Measurements from ENCODE around the gene CABP4. TPM values are rescaled to one million over a fixed set of nuclear protein-coding genes. Genes with fewer than 3 reads are reported as not detected.

The CABP4 gene
- total RNA-seq, 2 donors from 2014 or later: 5.3 to 5.7 TPM

DNA sequence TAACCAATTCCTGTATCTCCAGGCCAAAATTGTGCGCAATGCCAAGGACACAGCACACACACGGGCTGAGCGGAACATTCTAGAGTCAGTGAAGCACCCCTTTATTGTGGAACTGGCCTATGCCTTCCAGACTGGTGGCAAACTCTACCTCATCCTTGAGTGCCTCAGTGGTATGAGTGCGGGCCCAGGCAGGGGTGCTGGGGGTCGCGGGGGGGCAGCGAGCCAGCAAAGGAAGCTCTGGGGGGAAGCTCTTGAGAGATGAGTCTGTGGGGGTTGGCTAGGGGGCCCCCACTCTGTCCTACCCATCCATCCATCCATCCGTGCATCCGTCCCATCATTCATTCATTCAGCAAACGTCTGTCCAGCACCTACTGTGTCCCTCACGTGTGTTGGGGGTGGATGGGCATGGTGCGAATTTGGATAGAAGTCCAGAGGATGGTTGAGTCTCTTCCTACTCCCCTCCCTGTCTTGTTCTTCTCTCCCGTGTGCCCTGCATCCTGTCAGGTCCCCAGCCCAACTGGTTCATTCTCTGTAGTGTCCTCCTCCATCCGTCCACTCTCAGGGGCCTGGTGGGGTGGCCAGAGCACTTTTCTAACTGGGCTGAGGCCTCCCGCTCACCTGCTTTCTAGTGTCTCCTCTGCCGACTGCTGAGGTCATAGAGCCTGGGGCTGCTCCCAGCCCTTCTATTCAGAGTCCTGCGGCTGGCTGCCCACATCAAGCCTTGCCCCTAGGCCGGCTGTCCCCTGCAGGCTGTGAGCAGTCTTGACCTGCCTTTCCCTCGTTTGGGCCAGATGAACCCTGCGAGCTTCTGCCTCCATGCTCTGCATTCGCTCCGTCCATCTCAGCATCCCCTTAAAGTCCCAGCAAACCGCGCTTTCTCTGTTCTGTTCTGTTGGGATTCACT lies 23.6 kb upstream of the CABP4 start:
- Histone ChIP-seq H3K27me3 (replicated peaks; ENCODE audit: insufficient read depth) (no peaks in the 10 kb centered on the region), H3K9me3 (no peaks in the 10 kb centered on the region), H3K27ac (no peak overlapping the region), H3K4me3 (no peak overlapping the region), H3K36me3 (peaks cover 37% of the 10 kb centered on the region), H3K4me1 (ENCODE audit: control insufficient read depth in 1 of 2, low read depth in 2 of 2) (peaks cover 8 to 30% of the 10 kb centered on the region in 2 donors)
- ATAC-seq (ENCODE audit: insufficient number of reproducible peaks, low FRiP score, low read depth): no peak
- no peak for DNase-seq (ENCODE audit: low spot score)
- TF ChIP-seq, protein P1, sequence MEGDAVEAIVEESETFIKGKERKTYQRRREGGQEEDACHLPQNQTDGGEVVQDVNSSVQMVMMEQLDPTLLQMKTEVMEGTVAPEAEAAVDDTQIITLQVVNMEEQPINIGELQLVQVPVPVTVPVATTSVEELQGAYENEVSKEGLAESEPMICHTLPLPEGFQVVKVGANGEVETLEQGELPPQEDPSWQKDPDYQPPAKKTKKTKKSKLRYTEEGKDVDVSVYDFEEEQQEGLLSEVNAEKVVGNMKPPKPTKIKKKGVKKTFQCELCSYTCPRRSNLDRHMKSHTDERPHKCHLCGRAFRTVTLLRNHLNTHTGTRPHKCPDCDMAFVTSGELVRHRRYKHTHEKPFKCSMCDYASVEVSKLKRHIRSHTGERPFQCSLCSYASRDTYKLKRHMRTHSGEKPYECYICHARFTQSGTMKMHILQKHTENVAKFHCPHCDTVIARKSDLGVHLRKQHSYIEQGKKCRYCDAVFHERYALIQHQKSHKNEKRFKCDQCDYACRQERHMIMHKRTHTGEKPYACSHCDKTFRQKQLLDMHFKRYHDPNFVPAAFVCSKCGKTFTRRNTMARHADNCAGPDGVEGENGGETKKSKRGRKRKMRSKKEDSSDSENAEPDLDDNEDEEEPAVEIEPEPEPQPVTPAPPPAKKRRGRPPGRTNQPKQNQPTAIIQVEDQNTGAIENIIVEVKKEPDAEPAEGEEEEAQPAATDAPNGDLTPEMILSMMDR (IDR thresholded peaks at IDR 0.05): no peak

DNA sequence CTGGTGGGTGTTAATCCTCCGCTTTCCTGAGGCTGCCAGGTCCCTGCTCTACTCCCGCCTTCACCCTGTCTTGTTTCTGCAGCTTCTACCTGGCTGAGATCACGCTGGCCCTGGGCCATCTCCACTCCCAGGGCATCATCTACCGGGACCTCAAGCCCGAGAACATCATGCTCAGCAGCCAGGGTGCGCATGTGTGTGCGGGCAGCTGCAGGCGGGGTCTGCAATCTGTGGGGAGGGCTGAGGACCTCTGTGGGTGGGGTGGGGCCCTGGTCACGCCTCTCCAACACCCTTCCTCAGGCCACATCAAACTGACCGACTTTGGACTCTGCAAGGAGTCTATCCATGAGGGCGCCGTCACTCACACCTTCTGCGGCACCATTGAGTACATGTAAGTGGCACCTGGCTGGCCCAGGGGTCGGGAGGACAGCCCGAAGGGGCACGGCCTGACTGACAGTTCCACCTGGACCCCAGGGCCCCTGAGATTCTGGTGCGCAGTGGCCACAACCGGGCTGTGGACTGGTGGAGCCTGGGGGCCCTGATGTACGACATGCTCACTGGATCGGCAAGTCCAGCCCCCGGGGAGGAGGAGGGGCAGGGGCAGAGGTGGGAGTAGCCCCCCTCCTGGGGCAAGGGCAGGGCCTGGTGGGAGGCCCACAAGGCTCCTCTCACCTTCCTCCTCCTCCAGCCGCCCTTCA lies 22.4 kb upstream of the CABP4 start:
- Histone ChIP-seq H3K9me3 (no peaks in the 10 kb centered on the region), H3K36me3 (peaks cover 37% of the 10 kb centered on the region), H3K4me1 (ENCODE audit: control insufficient read depth in 1 of 2, low read depth in 2 of 2) (peaks cover 8 to 27% of the 10 kb centered on the region in 2 donors), H3K27ac (no peak overlapping the region), H3K4me3 (no peak overlapping the region), H3K27me3 (replicated peaks; ENCODE audit: insufficient read depth) (no peaks in the 10 kb centered on the region)
- TF ChIP-seq, protein P1 (IDR thresholded peaks at IDR 0.05): no peak
- DNase-seq (ENCODE audit: low spot score) (no peak), ATAC-seq (ENCODE audit: insufficient number of reproducible peaks, low FRiP score, low read depth) (no peak)

DNA sequence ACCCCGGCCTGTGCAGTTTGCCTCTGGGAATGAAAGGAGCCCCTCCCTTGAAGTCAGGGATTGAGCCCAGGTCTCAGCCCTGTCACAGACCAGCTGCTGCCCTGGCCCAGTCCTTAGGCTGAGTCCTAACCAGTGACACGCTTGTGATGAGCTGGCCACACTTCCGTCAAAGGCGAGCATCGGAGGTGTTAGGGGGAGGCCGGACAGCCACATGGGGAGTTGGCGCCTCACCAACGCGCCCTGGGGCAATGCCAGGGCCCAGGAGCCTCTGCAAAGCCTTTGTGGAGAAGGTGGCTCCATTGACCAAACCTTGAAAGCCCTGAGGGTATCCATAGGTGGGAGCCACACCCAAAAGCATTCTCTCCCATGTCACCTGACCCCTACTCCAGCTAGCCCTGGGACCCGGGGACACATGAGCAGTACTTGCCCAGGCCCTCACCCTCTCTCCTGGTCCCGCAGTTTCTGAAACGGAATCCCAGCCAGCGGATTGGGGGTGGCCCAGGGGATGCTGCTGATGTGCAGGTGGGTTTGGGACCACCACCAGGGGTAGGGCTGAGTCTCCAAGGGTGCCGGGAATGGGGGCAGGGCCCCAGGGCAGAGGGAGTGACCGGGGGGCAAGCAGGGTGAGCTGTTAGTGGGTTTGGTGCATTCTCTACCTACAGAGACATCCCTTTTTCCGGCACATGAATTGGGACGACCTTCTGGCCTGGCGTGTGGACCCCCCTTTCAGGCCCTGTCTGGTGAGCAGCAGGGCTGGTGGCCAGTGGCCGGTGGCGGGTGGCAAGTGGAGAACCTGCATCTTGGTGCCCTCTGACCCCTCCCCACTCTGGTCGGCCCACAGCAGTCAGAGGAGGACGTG lies 21.4 kb upstream of the CABP4 start:
- TF ChIP-seq, protein P1 (IDR thresholded peaks at IDR 0.05): no peak
- peaks cover 8 to 24% of the 10 kb centered on the region in 2 donors for H3K4me1 ChIP-seq (ENCODE audit: control insufficient read depth in 1 of 2, low read depth in 2 of 2)
- H3K27me3 ChIP-seq (replicated peaks; ENCODE audit: insufficient read depth): no peaks in the 10 kb centered on the region
- H3K4me3 ChIP-seq: no peak overlapping the region
- H3K27ac ChIP-seq: no peak overlapping the region
- H3K36me3 ChIP-seq: peaks cover 37% of the 10 kb centered on the region
- ATAC-seq (ENCODE audit: insufficient number of reproducible peaks, low FRiP score, low read depth) (no peak), DNase-seq (ENCODE audit: low spot score) (no peak)
- H3K9me3 ChIP-seq: no peaks in the 10 kb centered on the region

DNA sequence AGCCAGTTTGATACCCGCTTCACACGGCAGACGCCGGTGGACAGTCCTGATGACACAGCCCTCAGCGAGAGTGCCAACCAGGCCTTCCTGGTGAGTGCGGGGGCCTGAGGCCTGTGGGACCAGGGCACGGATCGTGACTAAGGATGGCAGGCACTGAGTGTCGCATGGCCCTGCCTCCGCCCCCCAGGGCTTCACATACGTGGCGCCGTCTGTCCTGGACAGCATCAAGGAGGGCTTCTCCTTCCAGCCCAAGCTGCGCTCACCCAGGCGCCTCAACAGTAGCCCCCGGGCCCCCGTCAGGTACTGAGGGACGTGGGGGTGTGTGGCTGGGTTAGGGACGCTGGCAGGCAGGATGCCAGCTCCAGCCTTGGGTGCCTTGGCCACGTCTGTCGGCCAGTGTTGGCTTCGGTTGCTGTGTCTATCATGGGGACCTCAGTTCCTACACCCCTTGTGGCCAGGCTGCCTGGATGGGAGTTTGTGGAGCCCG lies 20.7 kb upstream of the CABP4 start:
- H3K27me3 ChIP-seq (replicated peaks; ENCODE audit: insufficient read depth): no peaks in the 10 kb centered on the region
- TF ChIP-seq, protein P1 (IDR thresholded peaks at IDR 0.05): no peak
- H3K36me3 ChIP-seq: peaks cover 37% of the 10 kb centered on the region

More for the DNA sequence above, 20.7 kb upstream of the CABP4 start:
- Histone ChIP-seq H3K9me3 (no peaks in the 10 kb centered on the region), H3K27ac (no peak overlapping the region), H3K4me1 (ENCODE audit: control insufficient read depth in 1 of 2, low read depth in 2 of 2) (peaks cover 2 to 19% of the 10 kb centered on the region in 2 donors), H3K4me3 (no peak overlapping the region)
- no peak for ATAC-seq (ENCODE audit: insufficient number of reproducible peaks, low FRiP score, low read depth)
- no peak for DNase-seq (ENCODE audit: low spot score)
